Sigmoid colon (tissue), 7 donors: ENCODE results near the gene TBC1D2. TPM values are rescaled to one million over a fixed set of nuclear protein-coding genes. Genes with fewer than 3 reads are reported as not detected.

Experiments
- DNase-seq: peaks from one replicate; pipeline ENCODE4 v3.0.0-alpha.2; 2019
- H3K27ac ChIP-seq, 4 donors: fragments of 200-600 bp; sonication (generic); one replicate each; pipeline ENCODE4 v1.5.1; 2016 to 2019; ENCODE audit warnings: mild to moderate bottlenecking in 1 of 4
- H3K27me3 ChIP-seq, 3 donors: fragments of 200-600 bp; sonication (generic); one replicate each; pipeline ENCODE4 v1.5.1; 2019; ENCODE audit warnings: mild to moderate bottlenecking in 1 of 3
- H3K36me3 ChIP-seq, 4 donors: fragments of 200-600 bp; sonication (generic); one replicate each; pipeline ENCODE4 v1.5.1; 2016 to 2019
- H3K4me1 ChIP-seq, 4 donors: fragments of 200-600 bp; sonication (generic); one replicate each; pipeline ENCODE4 v1.5.1; 2017 to 2019
- H3K4me3 ChIP-seq, 4 donors: fragments of 200-600 bp; sonication (generic); one replicate each; pipeline ENCODE4 v1.5.1; 2017 to 2019; ENCODE audit warnings: mild to moderate bottlenecking in 2 of 4, moderate library complexity in 1 of 4
- H3K9me3 ChIP-seq, 4 donors: fragments of 200-600 bp in 3 of 4; sonication (generic) in 3 of 4; one replicate each; pipeline versions ENCODE4 v1.5.1 to v1.6.1; 2013 to 2019
- CTCF ChIP-seq, 4 experiments: fragments of 450-650 bp in 3 of 4; fragments of 200-600 bp in 1 of 4; IDR thresholded peaks; one replicate each; pipeline ENCODE4 v1.5.1; 2016 to 2019; ENCODE audit warnings: antibody characterized with exemption in 4 of 4, mild to moderate bottlenecking in 3 of 4, moderate library complexity in 2 of 4
- EP300 ChIP-seq, 4 donors: sonication (generic); formaldehyde crosslinking; IDR thresholded peaks; one replicate each; pipeline ENCODE4 v1.6.1; 2017; ENCODE audit warnings: antibody characterized with exemption in 4 of 4
- POLR2A ChIP-seq, 2 donors: fragments of 450-650 bp; IDR thresholded peaks; one replicate each; pipeline ENCODE4 v1.6.1; 2016; ENCODE audit warnings: antibody characterized with exemption in 2 of 2, mild to moderate bottlenecking in 2 of 2, moderate library complexity in 2 of 2
- POLR2AphosphoS5 ChIP-seq, 4 donors: sonication (generic); formaldehyde crosslinking; IDR thresholded peaks; one replicate each; pipeline ENCODE4 v1.6.1; 2017; ENCODE audit warnings: antibody characterized with exemption in 4 of 4
- WGBS, 2 donors: extraction: QIAGEN DNeasy Blood & Tissue Kit; methylation state at CpG; one replicate each; pipeline ENCODE4 v1.1.7; 2013; 5-methylcytosine and 5-hydroxymethylcytosine counted together
- intact Hi-C: fragments of 100-400 bp; cut with DNase I; formaldehyde crosslinking; loops from one replicate; pipeline ENCODE4 v1.15.1; 2023
- polyA plus RNA-seq, 3 donors: library from polyadenylated mRNA; stranded (reverse); fragments of 200-250 nt; gene quantifications; one replicate each; pipeline ENCODE4 v1.2.3, GENCODE V29; 2013
- total RNA-seq, 4 donors: library from RNA; depleted of rRNA; stranded (reverse); fragments of >200 nt; gene quantifications; one replicate each; pipeline ENCODE4 v1.1.0, GENCODE V29; 2016
- donor health status: healthy with polysubstance abuse.
- donor health status: Bipolar disorder and iron deficiency.
- donor health status: healthy.

Gene TBC1D2
- total and polyA plus RNA-seq, 7 donors, result 4.8 to 23.8 (median 13.3) TPM

GRCh38 chr9:98226516-98226915 lies 28.9 kb downstream of the TBC1D2 start:
- H3K27me3 ChIP-seq, result no peaks in the 10 kb centered on the region
- intact Hi-C loops, result no loop called here
- TF ChIP-seq POLR2AphosphoS5 (IDR thresholded peaks at IDR 0.05) (no peak), CTCF (IDR thresholded peaks at IDR 0.05) (no peak), EP300 (IDR thresholded peaks at IDR 0.05) (no peak), POLR2A (IDR thresholded peaks at IDR 0.05) (no peak)
- H3K36me3 ChIP-seq, result peaks cover 0 to 31% (median 2%) of the 10 kb centered on the region in 4 donors
- H3K27ac ChIP-seq, result no peak overlapping the region
- no peak for DNase-seq
- H3K4me3 ChIP-seq, result no peak overlapping the region
- 5 to 44% methylated on average over 1 of the region's 1 CpG for WGBS, 2 donors
- no peaks in the 10 kb centered on the region for H3K9me3 ChIP-seq
- H3K4me1 ChIP-seq, result no peaks in the 10 kb centered on the region

- Histone ChIP-seq H3K4me1 (no peaks in the 10 kb centered on the region), H3K27me3 (no peaks in the 10 kb centered on the region), H3K9me3 (no peaks in the 10 kb centered on the region), H3K4me3 (no peak overlapping the region), H3K36me3 (peaks cover 0 to 33% (median 7%) of the 10 kb centered on the region in 4 donors), H3K27ac (no peak overlapping the region)
- TF ChIP-seq CTCF (IDR thresholded peaks at IDR 0.05) (no peak), POLR2AphosphoS5 (IDR thresholded peaks at IDR 0.05) (peak in 1 of 4 donors; percentile 12), EP300 (IDR thresholded peaks at IDR 0.05) (no peak), POLR2A (IDR thresholded peaks at IDR 0.05) (no peak)
- DNase-seq, result peak; percentile 28
- intact Hi-C loops, result no loop called here
- WGBS, 2 donors, result 66 to 84% methylated on average over 6 of the region's 6 CpGs
Measured at GRCh38 chr9:98225015-98225442, 30.4 kb downstream of the TBC1D2 start.

- intact Hi-C loops, result no loop called here
- Histone ChIP-seq H3K36me3 (peaks cover 0 to 30% (median 10%) of the 10 kb centered on the region in 4 donors), H3K9me3 (no peaks in the 10 kb centered on the region), H3K4me3 (no peak overlapping the region), H3K27ac (peak overlapping the region in 1 of 4 donors; percentile 32), H3K4me1 (no peaks in the 10 kb centered on the region), H3K27me3 (no peaks in the 10 kb centered on the region)
- peak; percentile 34 for DNase-seq
- TF ChIP-seq EP300 (IDR thresholded peaks at IDR 0.05), result no peak
- TF ChIP-seq POLR2A (IDR thresholded peaks at IDR 0.05), result no peak
- no peak for TF ChIP-seq CTCF (IDR thresholded peaks at IDR 0.05)
- TF ChIP-seq POLR2AphosphoS5 (IDR thresholded peaks at IDR 0.05), result no peak
- WGBS, 2 donors, result 68 to 78% methylated on average over 5 of the region's 5 CpGs
Measured at GRCh38 chr9:98222885-98223691, 32.4 kb downstream of the TBC1D2 start.

GRCh38 chr9:98220911-98221310 lies 34.5 kb downstream of the TBC1D2 start:
- peak; percentile 19 for DNase-seq
- no peak for TF ChIP-seq POLR2AphosphoS5 (IDR thresholded peaks at IDR 0.05)
- no peak for TF ChIP-seq CTCF (IDR thresholded peaks at IDR 0.05)
- no peak for TF ChIP-seq EP300 (IDR thresholded peaks at IDR 0.05)
- TF ChIP-seq POLR2A (IDR thresholded peaks at IDR 0.05), result no peak
- 96% methylated on average over 21 of the region's 21 CpGs for WGBS, 2 donors
- Histone ChIP-seq H3K9me3 (no peaks in the 10 kb centered on the region), H3K4me3 (no peak overlapping the region), H3K27me3 (no peaks in the 10 kb centered on the region), H3K27ac (no peak overlapping the region), H3K4me1 (no peaks in the 10 kb centered on the region), H3K36me3 (peaks cover 0 to 30% (median 10%) of the 10 kb centered on the region in 4 donors)
- intact Hi-C loops, result no loop called here
